CD14-positive monocyte (primary cell): ENCODE results near the gene SSNA1. TPM values are rescaled to one million over a fixed set of nuclear protein-coding genes. Genes with fewer than 3 reads are reported as not detected.
A peak's percentile ranks its signal among the peaks of the same experiment; 100 is the strongest.

Experiments used
- DNase-seq, 3 donors: peaks; one replicate each; pipeline ENCODE4 v3.0.0-alpha.2; 2011 to 2022
- H2AFZ ChIP-seq: 2 replicates; pipeline ENCODE4 v1.6.0; 2012; ENCODE audit warnings: mild to moderate bottlenecking, low read depth, low read length, inconsistent platforms; ENCODE audit not compliant: insufficient read depth, poor library complexity, severe bottlenecking
- H3K27ac ChIP-seq, 2 donors: 1 replicate in 1 of 2; 2 replicates in 1 of 2; pipeline ENCODE4 v1.5.1; 2012 to 2013; ENCODE audit warnings: low read length in 2 of 2, control low read depth in 1 of 2, inconsistent platforms in 1 of 2, low read depth in 1 of 2, mild to moderate bottlenecking in 1 of 2
- H3K27me3 ChIP-seq, 2 donors: one replicate each; pipeline versions ENCODE4 v1.6.0 to v1.6.1; 2011 to 2013; ENCODE audit warnings: low read length in 2 of 2; ENCODE audit not compliant: control insufficient read depth in 2 of 2, insufficient read depth in 2 of 2
- H3K36me3 ChIP-seq, 2 donors: replicated peaks in 1 of 2; 1 replicate in 1 of 2; 2 replicates in 1 of 2; pipeline versions ENCODE4 v1.5.1 to v1.6.1; 2012 to 2013; ENCODE audit warnings: low read length in 2 of 2, control low read depth in 1 of 2, inconsistent platforms in 1 of 2, mild to moderate bottlenecking in 1 of 2; ENCODE audit not compliant: insufficient read depth in 2 of 2, control insufficient read depth in 1 of 2
- H3K4me1 ChIP-seq, 2 donors: 1 replicate in 1 of 2; 2 replicates in 1 of 2; pipeline versions ENCODE4 v1.5.1 to v1.6.1; 2012 to 2013; ENCODE audit warnings: low read length in 2 of 2, control low read depth in 1 of 2, inconsistent platforms in 1 of 2, mild to moderate bottlenecking in 1 of 2, moderate library complexity in 1 of 2; ENCODE audit not compliant: insufficient read depth in 2 of 2, control insufficient read depth in 1 of 2
- H3K4me2 ChIP-seq: replicated peaks from 2 replicates; pipeline ENCODE3; 2012; ENCODE audit warnings: low read length, moderate library complexity, mild to moderate bottlenecking; ENCODE audit not compliant: poor library complexity, severe bottlenecking; ENCODE audit errors: extremely low read depth
- H3K4me3 ChIP-seq, 3 experiments: fragments of 200-600 bp in 1 of 3; sonication (generic) in 1 of 3; replicated peaks in 1 of 3; 1 replicate in 2 of 3; 2 replicates in 1 of 3; pipeline ENCODE4 v1.5.1; 2011 to 2013; ENCODE audit warnings: low read length in 3 of 3, mild to moderate bottlenecking in 3 of 3, control low read depth in 2 of 3, low read depth in 2 of 3, inconsistent platforms in 1 of 3, moderate library complexity in 1 of 3
- H3K79me2 ChIP-seq: 2 replicates; pipeline ENCODE4 v1.6.0; 2012; ENCODE audit warnings: mild to moderate bottlenecking, control low read depth, inconsistent platforms, low read length, moderate library complexity; ENCODE audit not compliant: insufficient read depth
- H3K9ac ChIP-seq: 2 replicates; pipeline ENCODE4 v1.6.0; 2017; ENCODE audit warnings: low read length, mild to moderate bottlenecking; ENCODE audit not compliant: insufficient read depth, poor library complexity, severe bottlenecking
- H3K9me3 ChIP-seq, 2 donors: replicated peaks in 1 of 2; 1 replicate in 1 of 2; 2 replicates in 1 of 2; pipeline versions ENCODE4 v1.5.1 to v1.6.1; 2012 to 2013; ENCODE audit warnings: low read length in 2 of 2, control low read depth in 1 of 2; ENCODE audit not compliant: control insufficient read depth in 1 of 2, insufficient read depth in 1 of 2
- H4K20me1 ChIP-seq: 2 replicates; pipeline ENCODE4 v1.6.0; 2012; ENCODE audit warnings: mild to moderate bottlenecking, low read length, control low read depth, moderate library complexity; ENCODE audit not compliant: insufficient read depth
- H3K27ac Mint-ChIP-seq, 7 donors: one replicate each; pipeline ENCODE4 v1.8.0; 2020; ENCODE audit warnings: mild to moderate bottlenecking in 7 of 7, mixed read lengths in 7 of 7, moderate library complexity in 6 of 7, inconsistent platforms in 2 of 7
- H3K27me3 Mint-ChIP-seq, 3 donors: one replicate each; pipeline ENCODE4 v1.8.0; 2021 to 2022; ENCODE audit warnings: low read depth in 3 of 3, mild to moderate bottlenecking in 3 of 3, mixed read lengths in 3 of 3, moderate library complexity in 3 of 3, inconsistent platforms in 1 of 3
- H3K36me3 Mint-ChIP-seq, 2 donors: one replicate each; pipeline ENCODE4 v1.8.0; 2020; ENCODE audit warnings: mixed read lengths in 2 of 2, inconsistent platforms in 1 of 2, mild to moderate bottlenecking in 1 of 2
- H3K4me1 Mint-ChIP-seq: one replicate; pipeline ENCODE4 v1.8.0; 2020; ENCODE audit warnings: mild to moderate bottlenecking, mixed read lengths
- H3K4me3 Mint-ChIP-seq, 2 donors: one replicate each; pipeline ENCODE4 v1.8.0; 2020; ENCODE audit warnings: mild to moderate bottlenecking in 2 of 2, mixed read lengths in 2 of 2, moderate library complexity in 1 of 2
- H3K9me3 Mint-ChIP-seq, 7 donors: one replicate each; pipeline ENCODE4 v1.8.0; 2020 to 2022; ENCODE audit warnings: mixed read lengths in 7 of 7, mild to moderate bottlenecking in 6 of 7, moderate library complexity in 6 of 7, inconsistent platforms in 2 of 7
- WGBS: methylation state at CpG from one replicate; pipeline ENCODE4 v1.1.5; 2013; ENCODE audit warnings: missing lambda C conversion rate; ENCODE audit not compliant: insufficient coverage; 5-methylcytosine and 5-hydroxymethylcytosine counted together
- intact Hi-C, 2 donors: fragments of 100-400 bp; cut with micrococcal nuclease; formaldehyde crosslinking; loops; one replicate each; pipeline versions ENCODE4 v1.15.0 to v1.15.1; 2023
- polyA plus RNA-seq, 3 donors: library from polyadenylated mRNA; depleted of rRNA in 1 of 3; unstranded in 2 of 3; stranded (reverse) in 1 of 3; fragments of 300-500 nt in 2 of 3; fragments of >200 nt in 1 of 3; fragmentation: Illumina TruSeq in 2 of 3; gene quantifications; 1 replicate in 2 of 3; 2 replicates in 1 of 3; pipeline ENCODE4 v1.2.3, GENCODE V29; 2012 to 2021
- TF ChIP-seq, protein P1 (sequence below): fragments of 200-600 bp; IDR thresholded peaks from one replicate; pipeline ENCODE4 v1.8.0; 2022; ENCODE audit warnings: antibody characterized with exemption, mild to moderate bottlenecking

SSNA1 gene
- polyA plus RNA-seq, 3 donors, result 87.0 to 118 (median 98.3) TPM

DNA sequence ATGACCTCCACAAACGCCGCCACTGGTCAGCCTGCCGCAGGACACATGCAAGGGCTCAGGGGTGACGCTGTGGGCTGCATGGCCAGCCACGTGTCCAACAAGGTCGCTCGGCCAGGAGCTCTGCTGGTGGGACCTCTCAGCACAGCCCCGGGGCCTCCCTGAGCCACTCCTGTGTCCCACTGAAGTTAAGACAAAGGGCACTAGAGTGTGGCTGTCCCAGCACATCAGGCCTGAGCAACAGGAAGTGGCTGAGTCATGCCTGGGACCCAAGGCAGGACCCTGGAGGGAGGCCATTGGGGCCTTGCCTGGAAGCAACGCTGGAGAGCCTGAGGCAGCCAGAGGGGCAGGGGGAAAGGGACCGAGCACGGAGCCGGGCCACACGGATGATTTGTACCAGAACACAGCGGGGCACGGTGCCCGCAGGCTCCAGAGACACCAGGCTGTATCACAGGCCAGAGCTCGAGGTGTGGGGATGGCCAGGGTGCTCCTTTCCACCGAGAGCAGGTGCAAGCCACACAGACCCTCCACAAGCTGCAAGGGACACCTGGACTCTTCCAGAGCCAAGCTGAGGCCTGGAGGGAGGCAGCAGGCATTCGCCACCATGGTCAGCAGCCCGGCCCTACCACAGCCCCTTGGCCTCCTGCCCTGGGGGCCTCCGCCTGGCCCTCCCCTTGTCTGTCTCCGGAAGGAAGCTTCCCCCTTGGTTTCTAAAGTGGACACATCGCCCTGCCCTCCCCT lies 10.1 kb upstream of the SSNA1 start:
- Histone ChIP-seq H3K4me2 (no peak overlapping the region), H3K4me3 (no peak overlapping the region), H4K20me1 (no peaks in the 10 kb centered on the region), H3K79me2 (no peaks in the 10 kb centered on the region), H3K9me3 (no peaks in the 10 kb centered on the region), H3K4me1 (no peaks in the 10 kb centered on the region), H3K27me3 (peaks cover 0 to 8% of the 10 kb centered on the region in 2 donors), H2AFZ (no peak overlapping the region), H3K9ac (no peak overlapping the region), H3K36me3 (peaks cover 57 to 62% of the 10 kb centered on the region in 2 donors), H3K27ac (no peak overlapping the region)
- DNase-seq, result no peak
- 96% methylated on average over 20 of the region's 23 CpGs for WGBS
- Mint-ChIP-seq H3K27me3 (peaks cover 1 to 12% (median 11%) of the 10 kb centered on the region in 3 donors), H3K36me3 (peaks cover 41 to 56% of the 10 kb centered on the region in 2 donors), H3K9me3 (no peaks in the 10 kb centered on the region), H3K4me1 (no peaks in the 10 kb centered on the region), H3K4me3 (no peak overlapping the region), H3K27ac (peak overlapping the region in 1 of 7 donors; percentile 68)
- intact Hi-C loops, result no loop called here
- TF ChIP-seq, protein P1, sequence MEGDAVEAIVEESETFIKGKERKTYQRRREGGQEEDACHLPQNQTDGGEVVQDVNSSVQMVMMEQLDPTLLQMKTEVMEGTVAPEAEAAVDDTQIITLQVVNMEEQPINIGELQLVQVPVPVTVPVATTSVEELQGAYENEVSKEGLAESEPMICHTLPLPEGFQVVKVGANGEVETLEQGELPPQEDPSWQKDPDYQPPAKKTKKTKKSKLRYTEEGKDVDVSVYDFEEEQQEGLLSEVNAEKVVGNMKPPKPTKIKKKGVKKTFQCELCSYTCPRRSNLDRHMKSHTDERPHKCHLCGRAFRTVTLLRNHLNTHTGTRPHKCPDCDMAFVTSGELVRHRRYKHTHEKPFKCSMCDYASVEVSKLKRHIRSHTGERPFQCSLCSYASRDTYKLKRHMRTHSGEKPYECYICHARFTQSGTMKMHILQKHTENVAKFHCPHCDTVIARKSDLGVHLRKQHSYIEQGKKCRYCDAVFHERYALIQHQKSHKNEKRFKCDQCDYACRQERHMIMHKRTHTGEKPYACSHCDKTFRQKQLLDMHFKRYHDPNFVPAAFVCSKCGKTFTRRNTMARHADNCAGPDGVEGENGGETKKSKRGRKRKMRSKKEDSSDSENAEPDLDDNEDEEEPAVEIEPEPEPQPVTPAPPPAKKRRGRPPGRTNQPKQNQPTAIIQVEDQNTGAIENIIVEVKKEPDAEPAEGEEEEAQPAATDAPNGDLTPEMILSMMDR, result no peak

DNA sequence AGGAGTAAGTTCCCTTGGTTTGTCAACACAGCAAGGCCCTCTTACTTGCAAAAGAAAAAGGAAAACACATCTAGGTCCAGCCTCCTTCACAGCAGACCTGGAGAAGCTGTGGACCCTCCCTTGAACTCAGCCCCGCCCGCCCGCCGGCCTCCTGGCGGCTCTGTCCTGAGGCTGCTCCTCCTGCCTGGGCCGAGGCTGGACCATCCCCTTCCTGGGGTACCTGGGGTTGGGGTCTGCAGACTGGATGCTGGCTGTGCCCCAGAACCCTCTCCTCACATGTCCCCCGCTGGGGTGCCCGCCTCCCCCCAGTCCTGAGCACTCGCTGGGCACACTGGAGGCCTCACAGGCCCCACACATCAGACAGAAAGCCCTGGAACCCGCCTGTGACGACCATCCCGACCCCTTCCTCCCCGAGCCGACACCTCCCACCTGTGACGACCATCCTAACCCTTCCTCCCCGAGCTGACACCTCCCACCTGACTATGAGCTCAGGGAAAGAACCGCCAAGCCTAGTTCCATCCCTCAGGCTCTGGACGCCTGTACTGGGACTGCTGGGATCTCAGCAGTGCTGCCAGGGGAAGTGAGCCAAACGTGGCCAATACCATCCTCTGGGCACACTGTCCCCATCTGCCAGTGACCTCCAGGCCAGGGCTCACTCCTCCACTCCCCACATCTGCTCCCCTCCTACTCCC lies 9.4 kb upstream of the SSNA1 start:
- no peak overlapping the region for H3K4me2 ChIP-seq
- H2AFZ ChIP-seq, result no peak overlapping the region
- H3K27ac ChIP-seq, result no peak overlapping the region
- H3K9me3 Mint-ChIP-seq, result no peaks in the 10 kb centered on the region
- peaks cover 1 to 8% (median 8%) of the 10 kb centered on the region in 3 donors for H3K27me3 Mint-ChIP-seq
- H3K4me1 Mint-ChIP-seq, result no peaks in the 10 kb centered on the region
- H3K9me3 ChIP-seq, result no peaks in the 10 kb centered on the region
- H3K4me1 ChIP-seq, result no peaks in the 10 kb centered on the region
- H3K36me3 ChIP-seq, result peaks cover 65 to 69% of the 10 kb centered on the region in 2 donors
- no peaks in the 10 kb centered on the region for H3K79me2 ChIP-seq
- H3K9ac ChIP-seq, result no peak overlapping the region
- peaks cover 48 to 63% of the 10 kb centered on the region in 2 donors for H3K36me3 Mint-ChIP-seq
- TF ChIP-seq, protein P1, result no peak
- intact Hi-C loops, result no loop called here
- WGBS, result 95% methylated on average over 14 of the region's 19 CpGs
- no peak overlapping the region for H3K4me3 Mint-ChIP-seq
- H4K20me1 ChIP-seq, result no peaks in the 10 kb centered on the region
- no peak overlapping the region for H3K4me3 ChIP-seq
- peaks cover 0 to 4% of the 10 kb centered on the region in 2 donors for H3K27me3 ChIP-seq
- H3K27ac Mint-ChIP-seq, result peak overlapping the region in 3 of 7 donors; percentile 24 to 53 (median 44)
- no peak for DNase-seq
